GM23338 (cell line): ENCODE measurements around the gene REEP3. TPM values are rescaled to one million over a fixed set of nuclear protein-coding genes. Genes with fewer than 3 reads are reported as not detected.

Source experiments
- ATAC-seq: fragments of 200-7000 bp; cut with Tn5 transposase; 3 replicates; pipeline ENCODE4 v1.9.1; 2020
- DNase-seq: peaks from one replicate; pipeline ENCODE4 v3.0.0-alpha.2; 2015; ENCODE audit warnings: low spot score
- H2AFZ ChIP-seq: fragments of 200-600 bp; sonication (generic); 2 replicates; pipeline ENCODE4 v1.8.0; 2016; ENCODE audit warnings: antibody characterized with exemption, mild to moderate bottlenecking, moderate library complexity
- H3F3A ChIP-seq: fragments of 200-600 bp; sonication (generic); replicated peaks from 2 replicates; pipeline ENCODE4 v1.8.0; 2017; ENCODE audit warnings: antibody characterized with exemption, mixed run types, low read depth
- H3K27ac ChIP-seq: fragments of 200-600 bp; sonication (generic); 2 replicates; pipeline ENCODE4 v1.6.1; 2016; ENCODE audit warnings: low read depth
- H3K27me3 ChIP-seq: fragments of 200-600 bp; sonication (generic); 2 replicates; pipeline ENCODE4 v1.8.0; 2016; ENCODE audit warnings: mild to moderate bottlenecking, mixed run types, moderate library complexity; ENCODE audit not compliant: insufficient read depth
- H3K36me3 ChIP-seq: fragments of 200-600 bp; sonication (generic); 2 replicates; pipeline ENCODE4 v1.8.0; 2016; ENCODE audit warnings: mild to moderate bottlenecking; ENCODE audit not compliant: insufficient read depth
- H3K4me1 ChIP-seq: fragments of 200-600 bp; sonication (generic); 2 replicates; pipeline ENCODE4 v1.8.0; 2016; ENCODE audit warnings: mild to moderate bottlenecking, moderate library complexity; ENCODE audit not compliant: insufficient read depth
- H3K4me2 ChIP-seq: fragments of 200-600 bp; sonication (generic); 2 replicates; pipeline ENCODE4 v1.7.1; 2017; ENCODE audit warnings: mixed run types
- H3K4me3 ChIP-seq: fragments of 200-600 bp; sonication (generic); 2 replicates; pipeline ENCODE4 v1.6.1; 2016; ENCODE audit warnings: mixed run types
- H3K79me2 ChIP-seq: fragments of 200-600 bp; sonication (generic); replicated peaks from 2 replicates; pipeline ENCODE4 v1.8.0; 2017; ENCODE audit warnings: mild to moderate bottlenecking; ENCODE audit not compliant: insufficient read depth
- H3K9me2 ChIP-seq: fragments of 200-600 bp; sonication (generic); 2 replicates; pipeline ENCODE4 v1.8.0; 2017; ENCODE audit not compliant: insufficient read depth
- H4K20me1 ChIP-seq: fragments of 200-600 bp; sonication (generic); replicated peaks from 2 replicates; pipeline ENCODE4 v1.8.0; 2017; ENCODE audit warnings: mild to moderate bottlenecking; ENCODE audit not compliant: insufficient read depth
- H3K27ac Mint-ChIP-seq: 2 replicates; pipeline ENCODE4 v1.8.0; 2020; ENCODE audit warnings: inconsistent platforms, mild to moderate bottlenecking, moderate library complexity, mixed read lengths
- H3K27me3 Mint-ChIP-seq: 3 replicates; pipeline ENCODE4 v1.8.0; 2022; ENCODE audit warnings: low read depth, mild to moderate bottlenecking, moderate library complexity, mixed read lengths, inconsistent platforms; ENCODE audit not compliant: insufficient read depth, poor library complexity
- H3K36me3 Mint-ChIP-seq: 3 replicates; pipeline ENCODE4 v1.8.0; 2021; ENCODE audit warnings: low read depth, mild to moderate bottlenecking, inconsistent platforms, moderate library complexity, mixed read lengths
- H3K4me1 Mint-ChIP-seq: 3 replicates; pipeline ENCODE4 v1.8.0; 2020; ENCODE audit warnings: mild to moderate bottlenecking, inconsistent platforms, mixed read lengths
- H3K4me3 Mint-ChIP-seq: 3 replicates; pipeline ENCODE4 v1.8.0; 2021; ENCODE audit warnings: moderate library complexity, mild to moderate bottlenecking, inconsistent platforms, mixed read lengths
- H3K9me3 Mint-ChIP-seq: 3 replicates; pipeline ENCODE4 v1.8.0; 2020; ENCODE audit warnings: moderate library complexity, mild to moderate bottlenecking, inconsistent platforms, mixed read lengths
- CREB1 ChIP-seq: fragments of 250-450 bp; sonication (Bioruptor Pico); IDR thresholded peaks from 2 replicates; pipeline ENCODE4 v1.5.0; 2020; ENCODE audit warnings: low read depth, mild to moderate bottlenecking, moderate library complexity
- EZH2 ChIP-seq: fragments of 200-600 bp; sonication (generic); IDR thresholded peaks from one replicate; pipeline ENCODE4 v1.8.0; 2017; ENCODE audit warnings: antibody characterized with exemption, mild to moderate bottlenecking, low read depth; ENCODE audit not compliant: unreplicated experiment
- JUNB ChIP-seq: IDR thresholded peaks from one replicate; pipeline ENCODE4 v1.6.1; 2016; ENCODE audit warnings: antibody characterized with exemption; ENCODE audit not compliant: unreplicated experiment
- NANOG ChIP-seq: IDR thresholded peaks from 2 replicates; pipeline ENCODE4 v1.6.1; 2016; ENCODE audit warnings: antibody characterized with exemption, borderline replicate concordance
- POLR2AphosphoS5 ChIP-seq: IDR thresholded peaks from 2 replicates; pipeline ENCODE4 v1.6.1; 2016; ENCODE audit warnings: antibody characterized with exemption, low read depth
- STAT1 ChIP-seq: IDR thresholded peaks from one replicate; pipeline ENCODE4 v1.6.1; 2016; ENCODE audit warnings: antibody characterized with exemption; ENCODE audit not compliant: unreplicated experiment
- polyA plus RNA-seq: library from polyadenylated mRNA; unstranded; fragments of >200 nt; fragmentation: Nextera tagmentation; extraction: Ambion mirVana; gene quantifications from 2 replicates; pipeline ENCODE4 v1.2.1, GENCODE V29; 2016
- total RNA-seq: library from RNA; depleted of rRNA; stranded (reverse); fragments of >200 nt; shearing (Covaris generic); gene quantifications from 2 replicates; pipeline ENCODE4 v1.2.3, GENCODE V29; 2014
- TF ChIP-seq, protein P1 (sequence below): fragments of 250-450 bp; sonication (Bioruptor Pico); IDR thresholded peaks from 2 replicates; pipeline ENCODE4 v1.5.0; 2020; ENCODE audit warnings: mild to moderate bottlenecking, moderate library complexity
- TF ChIP-seq, protein P2 (sequence below), 2 experiments: fragments of 200-600 bp in 1 of 2; sonication (generic) in 1 of 2; conservative IDR thresholded peaks; 2 replicates each; pipeline versions ENCODE4 v1.5.1 to v1.6.1; 2016 to 2017; ENCODE audit warnings: antibody characterized with exemption in 2 of 2, low read depth in 2 of 2, mild to moderate bottlenecking in 2 of 2, moderate library complexity in 1 of 2
- TF ChIP-seq, protein P3 (sequence below): IDR thresholded peaks from 2 replicates; pipeline ENCODE4 v1.6.1; 2016; ENCODE audit warnings: antibody characterized with exemption
- TF ChIP-seq, protein P4 (sequence below): IDR thresholded peaks from one replicate; pipeline ENCODE4 v1.6.1; 2018; ENCODE audit warnings: antibody characterized with exemption; ENCODE audit not compliant: unreplicated experiment

Gene REEP3
- total and polyA plus RNA-seq, 2 experiments from 2014 or later: 29.5 to 48.7 TPM

DNA sequence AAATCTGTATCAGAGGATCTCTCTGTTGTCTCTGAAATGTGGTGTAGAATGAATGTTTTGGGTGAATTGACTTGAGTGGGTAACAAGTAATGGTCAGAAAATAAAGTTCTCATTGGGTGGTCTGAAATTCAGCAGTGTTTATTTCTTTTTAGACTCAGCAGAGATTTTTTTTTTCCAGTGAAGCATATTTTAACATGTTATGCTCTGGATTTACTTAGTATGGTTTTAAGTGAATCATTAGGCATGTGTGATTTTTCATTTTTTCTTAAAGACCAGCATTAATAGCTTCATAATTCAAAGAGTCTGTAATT, 63.5 kb downstream of the REEP3 start (continued):
- TF ChIP-seq, protein P1, sequence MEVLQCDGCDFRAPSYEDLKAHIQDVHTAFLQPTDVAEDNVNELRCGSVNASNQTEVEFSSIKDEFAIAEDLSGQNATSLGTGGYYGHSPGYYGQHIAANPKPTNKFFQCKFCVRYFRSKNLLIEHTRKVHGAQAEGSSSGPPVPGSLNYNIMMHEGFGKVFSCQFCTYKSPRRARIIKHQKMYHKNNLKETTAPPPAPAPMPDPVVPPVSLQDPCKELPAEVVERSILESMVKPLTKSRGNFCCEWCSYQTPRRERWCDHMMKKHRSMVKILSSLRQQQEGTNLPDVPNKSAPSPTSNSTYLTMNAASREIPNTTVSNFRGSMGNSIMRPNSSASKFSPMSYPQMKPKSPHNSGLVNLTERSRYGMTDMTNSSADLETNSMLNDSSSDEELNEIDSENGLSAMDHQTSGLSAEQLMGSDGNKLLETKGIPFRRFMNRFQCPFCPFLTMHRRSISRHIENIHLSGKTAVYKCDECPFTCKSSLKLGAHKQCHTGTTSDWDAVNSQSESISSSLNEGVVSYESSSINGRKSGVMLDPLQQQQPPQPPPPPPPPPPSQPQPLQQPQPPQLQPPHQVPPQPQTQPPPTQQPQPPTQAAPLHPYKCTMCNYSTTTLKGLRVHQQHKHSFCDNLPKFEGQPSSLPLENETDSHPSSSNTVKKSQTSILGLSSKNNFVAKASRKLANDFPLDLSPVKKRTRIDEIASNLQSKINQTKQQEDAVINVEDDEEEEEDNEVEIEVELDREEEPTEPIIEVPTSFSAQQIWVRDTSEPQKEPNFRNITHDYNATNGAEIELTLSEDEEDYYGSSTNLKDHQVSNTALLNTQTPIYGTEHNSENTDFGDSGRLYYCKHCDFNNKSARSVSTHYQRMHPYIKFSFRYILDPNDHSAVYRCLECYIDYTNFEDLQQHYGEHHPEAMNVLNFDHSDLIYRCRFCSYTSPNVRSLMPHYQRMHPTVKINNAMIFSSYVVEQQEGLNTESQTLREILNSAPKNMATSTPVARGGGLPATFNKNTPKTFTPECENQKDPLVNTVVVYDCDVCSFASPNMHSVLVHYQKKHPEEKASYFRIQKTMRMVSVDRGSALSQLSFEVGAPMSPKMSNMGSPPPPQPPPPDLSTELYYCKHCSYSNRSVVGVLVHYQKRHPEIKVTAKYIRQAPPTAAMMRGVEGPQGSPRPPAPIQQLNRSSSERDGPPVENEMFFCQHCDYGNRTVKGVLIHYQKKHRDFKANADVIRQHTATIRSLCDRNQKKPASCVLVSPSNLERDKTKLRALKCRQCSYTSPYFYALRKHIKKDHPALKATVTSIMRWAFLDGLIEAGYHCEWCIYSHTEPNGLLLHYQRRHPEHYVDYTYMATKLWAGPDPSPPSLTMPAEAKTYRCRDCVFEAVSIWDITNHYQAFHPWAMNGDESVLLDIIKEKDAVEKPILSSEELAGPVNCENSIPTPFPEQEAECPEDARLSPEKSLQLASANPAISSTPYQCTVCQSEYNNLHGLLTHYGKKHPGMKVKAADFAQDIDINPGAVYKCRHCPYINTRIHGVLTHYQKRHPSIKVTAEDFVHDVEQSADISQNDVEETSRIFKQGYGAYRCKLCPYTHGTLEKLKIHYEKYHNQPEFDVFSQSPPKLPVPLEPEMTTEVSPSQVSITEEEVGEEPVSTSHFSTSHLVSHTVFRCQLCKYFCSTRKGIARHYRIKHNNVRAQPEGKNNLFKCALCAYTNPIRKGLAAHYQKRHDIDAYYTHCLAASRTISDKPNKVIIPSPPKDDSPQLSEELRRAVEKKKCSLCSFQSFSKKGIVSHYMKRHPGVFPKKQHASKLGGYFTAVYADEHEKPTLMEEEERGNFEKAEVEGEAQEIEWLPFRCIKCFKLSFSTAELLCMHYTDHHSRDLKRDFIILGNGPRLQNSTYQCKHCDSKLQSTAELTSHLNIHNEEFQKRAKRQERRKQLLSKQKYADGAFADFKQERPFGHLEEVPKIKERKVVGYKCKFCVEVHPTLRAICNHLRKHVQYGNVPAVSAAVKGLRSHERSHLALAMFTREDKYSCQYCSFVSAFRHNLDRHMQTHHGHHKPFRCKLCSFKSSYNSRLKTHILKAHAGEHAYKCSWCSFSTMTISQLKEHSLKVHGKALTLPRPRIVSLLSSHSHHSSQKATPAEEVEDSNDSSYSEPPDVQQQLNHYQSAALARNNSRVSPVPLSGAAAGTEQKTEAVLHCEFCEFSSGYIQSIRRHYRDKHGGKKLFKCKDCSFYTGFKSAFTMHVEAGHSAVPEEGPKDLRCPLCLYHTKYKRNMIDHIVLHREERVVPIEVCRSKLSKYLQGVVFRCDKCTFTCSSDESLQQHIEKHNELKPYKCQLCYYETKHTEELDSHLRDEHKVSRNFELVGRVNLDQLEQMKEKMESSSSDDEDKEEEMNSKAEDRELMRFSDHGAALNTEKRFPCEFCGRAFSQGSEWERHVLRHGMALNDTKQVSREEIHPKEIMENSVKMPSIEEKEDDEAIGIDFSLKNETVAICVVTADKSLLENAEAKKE: no peak
- TF ChIP-seq NANOG (no peak), JUNB (no peak), POLR2AphosphoS5 (no peak), STAT1 (no peak)
- TF ChIP-seq, protein P2, sequence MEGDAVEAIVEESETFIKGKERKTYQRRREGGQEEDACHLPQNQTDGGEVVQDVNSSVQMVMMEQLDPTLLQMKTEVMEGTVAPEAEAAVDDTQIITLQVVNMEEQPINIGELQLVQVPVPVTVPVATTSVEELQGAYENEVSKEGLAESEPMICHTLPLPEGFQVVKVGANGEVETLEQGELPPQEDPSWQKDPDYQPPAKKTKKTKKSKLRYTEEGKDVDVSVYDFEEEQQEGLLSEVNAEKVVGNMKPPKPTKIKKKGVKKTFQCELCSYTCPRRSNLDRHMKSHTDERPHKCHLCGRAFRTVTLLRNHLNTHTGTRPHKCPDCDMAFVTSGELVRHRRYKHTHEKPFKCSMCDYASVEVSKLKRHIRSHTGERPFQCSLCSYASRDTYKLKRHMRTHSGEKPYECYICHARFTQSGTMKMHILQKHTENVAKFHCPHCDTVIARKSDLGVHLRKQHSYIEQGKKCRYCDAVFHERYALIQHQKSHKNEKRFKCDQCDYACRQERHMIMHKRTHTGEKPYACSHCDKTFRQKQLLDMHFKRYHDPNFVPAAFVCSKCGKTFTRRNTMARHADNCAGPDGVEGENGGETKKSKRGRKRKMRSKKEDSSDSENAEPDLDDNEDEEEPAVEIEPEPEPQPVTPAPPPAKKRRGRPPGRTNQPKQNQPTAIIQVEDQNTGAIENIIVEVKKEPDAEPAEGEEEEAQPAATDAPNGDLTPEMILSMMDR (conservative IDR thresholded peaks at IDR 0.05; ENCODE audit: low read depth in 2 of 2): no peak
- TF ChIP-seq, protein P3, sequence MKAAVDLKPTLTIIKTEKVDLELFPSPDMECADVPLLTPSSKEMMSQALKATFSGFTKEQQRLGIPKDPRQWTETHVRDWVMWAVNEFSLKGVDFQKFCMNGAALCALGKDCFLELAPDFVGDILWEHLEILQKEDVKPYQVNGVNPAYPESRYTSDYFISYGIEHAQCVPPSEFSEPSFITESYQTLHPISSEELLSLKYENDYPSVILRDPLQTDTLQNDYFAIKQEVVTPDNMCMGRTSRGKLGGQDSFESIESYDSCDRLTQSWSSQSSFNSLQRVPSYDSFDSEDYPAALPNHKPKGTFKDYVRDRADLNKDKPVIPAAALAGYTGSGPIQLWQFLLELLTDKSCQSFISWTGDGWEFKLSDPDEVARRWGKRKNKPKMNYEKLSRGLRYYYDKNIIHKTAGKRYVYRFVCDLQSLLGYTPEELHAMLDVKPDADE: no peak

DNA sequence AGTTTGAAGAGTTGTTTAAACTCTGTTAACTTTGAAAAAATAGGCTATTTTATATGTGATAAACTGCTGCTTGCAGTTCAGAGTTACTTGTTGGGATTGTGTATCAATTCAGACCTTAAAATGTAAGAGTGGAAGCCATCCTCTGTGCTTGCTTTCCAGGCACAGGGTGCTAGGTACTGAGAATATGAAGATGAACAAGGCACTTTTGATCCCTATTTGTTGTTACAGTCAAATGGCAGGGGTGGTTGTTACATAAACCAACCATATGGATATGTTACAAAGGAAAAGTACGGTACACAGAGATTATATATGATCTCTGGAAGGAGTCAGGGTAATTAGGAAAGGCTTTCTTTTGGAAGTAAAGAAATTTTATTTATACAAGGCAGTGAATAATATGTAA, 63.8 kb downstream of the REEP3 start:
- Histone ChIP-seq H4K20me1 (0 out of 2 replicates have a peak, but pooled peaks cover 8% of the 10 kb centered on the region), H3K79me2 (peaks cover 35% of the 10 kb centered on the region), H3K27ac (no peak overlapping the region), H3K4me2 (no peak overlapping the region), H2AFZ (no peak overlapping the region), H3K9me2 (no peaks in the 10 kb centered on the region), H3K4me1 (peaks cover 15% of the 10 kb centered on the region), H3K36me3 (no peaks in the 10 kb centered on the region), H3K27me3 (no peaks in the 10 kb centered on the region), H3F3A (no peaks in the 10 kb centered on the region), H3K4me3 (no peak overlapping the region)
- Mint-ChIP-seq H3K4me1 (peaks cover 5% of the 10 kb centered on the region), H3K27me3 (peaks cover 1% of the 10 kb centered on the region), H3K4me3 (no peak overlapping the region), H3K27ac (no peak overlapping the region), H3K36me3 (no peaks in the 10 kb centered on the region), H3K9me3 (no peaks in the 10 kb centered on the region)
- ATAC-seq: no peak
- no peak for DNase-seq
- TF ChIP-seq, protein P4, sequence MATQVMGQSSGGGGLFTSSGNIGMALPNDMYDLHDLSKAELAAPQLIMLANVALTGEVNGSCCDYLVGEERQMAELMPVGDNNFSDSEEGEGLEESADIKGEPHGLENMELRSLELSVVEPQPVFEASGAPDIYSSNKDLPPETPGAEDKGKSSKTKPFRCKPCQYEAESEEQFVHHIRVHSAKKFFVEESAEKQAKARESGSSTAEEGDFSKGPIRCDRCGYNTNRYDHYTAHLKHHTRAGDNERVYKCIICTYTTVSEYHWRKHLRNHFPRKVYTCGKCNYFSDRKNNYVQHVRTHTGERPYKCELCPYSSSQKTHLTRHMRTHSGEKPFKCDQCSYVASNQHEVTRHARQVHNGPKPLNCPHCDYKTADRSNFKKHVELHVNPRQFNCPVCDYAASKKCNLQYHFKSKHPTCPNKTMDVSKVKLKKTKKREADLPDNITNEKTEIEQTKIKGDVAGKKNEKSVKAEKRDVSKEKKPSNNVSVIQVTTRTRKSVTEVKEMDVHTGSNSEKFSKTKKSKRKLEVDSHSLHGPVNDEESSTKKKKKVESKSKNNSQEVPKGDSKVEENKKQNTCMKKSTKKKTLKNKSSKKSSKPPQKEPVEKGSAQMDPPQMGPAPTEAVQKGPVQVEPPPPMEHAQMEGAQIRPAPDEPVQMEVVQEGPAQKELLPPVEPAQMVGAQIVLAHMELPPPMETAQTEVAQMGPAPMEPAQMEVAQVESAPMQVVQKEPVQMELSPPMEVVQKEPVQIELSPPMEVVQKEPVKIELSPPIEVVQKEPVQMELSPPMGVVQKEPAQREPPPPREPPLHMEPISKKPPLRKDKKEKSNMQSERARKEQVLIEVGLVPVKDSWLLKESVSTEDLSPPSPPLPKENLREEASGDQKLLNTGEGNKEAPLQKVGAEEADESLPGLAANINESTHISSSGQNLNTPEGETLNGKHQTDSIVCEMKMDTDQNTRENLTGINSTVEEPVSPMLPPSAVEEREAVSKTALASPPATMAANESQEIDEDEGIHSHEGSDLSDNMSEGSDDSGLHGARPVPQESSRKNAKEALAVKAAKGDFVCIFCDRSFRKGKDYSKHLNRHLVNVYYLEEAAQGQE: no peak
- no peak for TF ChIP-seq NANOG
- no peak for TF ChIP-seq CREB1 (CRISPR knock-in tag)
- no peak for TF ChIP-seq JUNB
- TF ChIP-seq POLR2AphosphoS5: no peak
- no peak for TF ChIP-seq STAT1
- TF ChIP-seq, protein P2 (conservative IDR thresholded peaks at IDR 0.05; ENCODE audit: low read depth in 2 of 2): no peak
- no peak for TF ChIP-seq EZH2
